ENCODE data around the gene ST6GALNAC5. TPM values are rescaled to one million over a fixed set of nuclear protein-coding genes. Genes with fewer than 3 reads are reported as not detected.

ST6GALNAC5 gene
- total RNA-seq, 1 donor from 2014 or later = 1.3 TPM

- no peak for DNase-seq (ENCODE audit: low read depth)
- TF ChIP-seq, protein P1, sequence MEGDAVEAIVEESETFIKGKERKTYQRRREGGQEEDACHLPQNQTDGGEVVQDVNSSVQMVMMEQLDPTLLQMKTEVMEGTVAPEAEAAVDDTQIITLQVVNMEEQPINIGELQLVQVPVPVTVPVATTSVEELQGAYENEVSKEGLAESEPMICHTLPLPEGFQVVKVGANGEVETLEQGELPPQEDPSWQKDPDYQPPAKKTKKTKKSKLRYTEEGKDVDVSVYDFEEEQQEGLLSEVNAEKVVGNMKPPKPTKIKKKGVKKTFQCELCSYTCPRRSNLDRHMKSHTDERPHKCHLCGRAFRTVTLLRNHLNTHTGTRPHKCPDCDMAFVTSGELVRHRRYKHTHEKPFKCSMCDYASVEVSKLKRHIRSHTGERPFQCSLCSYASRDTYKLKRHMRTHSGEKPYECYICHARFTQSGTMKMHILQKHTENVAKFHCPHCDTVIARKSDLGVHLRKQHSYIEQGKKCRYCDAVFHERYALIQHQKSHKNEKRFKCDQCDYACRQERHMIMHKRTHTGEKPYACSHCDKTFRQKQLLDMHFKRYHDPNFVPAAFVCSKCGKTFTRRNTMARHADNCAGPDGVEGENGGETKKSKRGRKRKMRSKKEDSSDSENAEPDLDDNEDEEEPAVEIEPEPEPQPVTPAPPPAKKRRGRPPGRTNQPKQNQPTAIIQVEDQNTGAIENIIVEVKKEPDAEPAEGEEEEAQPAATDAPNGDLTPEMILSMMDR (conservative IDR thresholded peaks at IDR 0.05; ENCODE audit: low read depth, low read length) = no peak
- no peak overlapping the region for H3K4me3 ChIP-seq (ENCODE audit: low read depth, low read length)
Measured at GRCh38 chr1:77026640-77027039, 159.4 kb downstream of the ST6GALNAC5 start.

- H3K4me3 ChIP-seq (ENCODE audit: low read depth, low read length) = no peak overlapping the region
- no peak for DNase-seq (ENCODE audit: low read depth)
- TF ChIP-seq, protein P1 (conservative IDR thresholded peaks at IDR 0.05; ENCODE audit: low read depth, low read length) = no peak
Measured at GRCh38 chr1:77027847-77028246, 160.6 kb downstream of the ST6GALNAC5 start.

GRCh38 chr1:77030401-77031105 is 163.3 kb downstream of the ST6GALNAC5 start:
- no peak for DNase-seq (ENCODE audit: low read depth)
- TF ChIP-seq, protein P1 (conservative IDR thresholded peaks at IDR 0.05; ENCODE audit: low read depth, low read length) = no peak
- no peak overlapping the region for H3K4me3 ChIP-seq (ENCODE audit: low read depth, low read length)

DNA sequence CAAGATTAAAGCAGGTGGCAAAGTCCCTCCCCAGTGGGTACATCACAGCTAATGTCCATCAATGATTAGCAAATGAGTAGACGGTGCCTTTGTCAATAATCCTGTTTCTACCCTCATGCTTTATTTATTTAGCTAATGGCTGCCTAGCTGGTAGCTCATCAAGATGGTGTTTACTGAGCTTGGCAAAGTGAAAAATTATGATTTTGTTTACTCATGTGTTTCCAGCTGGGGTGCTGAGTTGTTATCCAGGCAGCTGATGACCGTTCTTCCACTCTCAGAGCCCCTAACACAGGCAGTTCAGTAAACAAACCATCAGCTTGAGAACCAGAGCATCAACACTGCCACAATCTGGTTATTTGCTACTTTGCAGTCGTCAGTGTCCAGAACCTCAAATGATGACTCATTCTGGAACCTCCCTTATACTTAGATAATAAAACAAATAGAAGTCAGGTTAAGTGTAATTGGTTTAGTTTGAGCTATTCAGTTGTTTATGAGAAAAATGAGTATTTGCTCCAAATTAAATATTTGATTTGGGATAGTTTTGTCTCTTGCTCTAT is 163.9 kb downstream of the ST6GALNAC5 start:
- peak; percentile 32 for DNase-seq (ENCODE audit: low read depth)
- no peak overlapping the region for H3K4me3 ChIP-seq (ENCODE audit: low read depth, low read length)
- TF ChIP-seq, protein P1 (conservative IDR thresholded peaks at IDR 0.05; ENCODE audit: low read depth, low read length) = peak; percentile 27

DNA sequence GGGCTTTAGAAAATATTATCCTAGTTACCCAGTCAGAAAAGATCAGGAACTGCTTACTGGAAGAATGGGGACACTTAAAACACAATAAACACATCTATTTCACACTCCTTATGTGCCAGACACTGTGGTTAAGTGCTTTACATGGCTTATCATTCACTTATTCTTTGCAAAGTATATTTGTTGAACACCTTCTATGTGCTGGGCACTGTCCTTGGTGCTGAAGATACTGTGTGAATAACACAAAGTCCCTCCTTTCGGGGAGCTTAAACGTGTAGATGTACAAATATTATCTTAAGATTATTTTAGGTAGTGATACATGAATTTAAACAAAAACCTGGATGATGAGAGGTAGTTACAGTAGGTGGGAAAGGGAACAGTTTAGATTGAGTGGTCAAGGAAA is 169.3 kb downstream of the ST6GALNAC5 start:
- DNase-seq (ENCODE audit: low read depth) = no peak
- TF ChIP-seq, protein P1 (conservative IDR thresholded peaks at IDR 0.05; ENCODE audit: low read depth, low read length) = no peak
- no peak overlapping the region for H3K4me3 ChIP-seq (ENCODE audit: low read depth, low read length)

GRCh38 chr1:77037038-77037437 is 169.8 kb downstream of the ST6GALNAC5 start:
- TF ChIP-seq, protein P1 (conservative IDR thresholded peaks at IDR 0.05; ENCODE audit: low read depth, low read length) = no peak
- no peak for DNase-seq (ENCODE audit: low read depth)
- no peak overlapping the region for H3K4me3 ChIP-seq (ENCODE audit: low read depth, low read length)

- TF ChIP-seq, protein P1 (conservative IDR thresholded peaks at IDR 0.05; ENCODE audit: low read depth, low read length) = no peak
Measured at GRCh38 chr1:77038000-77038399, 170.7 kb downstream of the ST6GALNAC5 start.

More at GRCh38 chr1:77038000-77038399, 170.7 kb downstream of the ST6GALNAC5 start:
- DNase-seq (ENCODE audit: low read depth) = no peak
- H3K4me3 ChIP-seq (ENCODE audit: low read depth, low read length) = no peak overlapping the region

Measured in epithelial cell of proximal tubule (primary cell).